GM23338 (cell line): ENCODE measurements around the gene SIX5. TPM values are rescaled to one million over a fixed set of nuclear protein-coding genes. Genes with fewer than 3 reads are reported as not detected.

Source experiments
- ATAC-seq: fragments of 200-7000 bp; cut with Tn5 transposase; 3 replicates; pipeline ENCODE4 v1.9.1; 2020
- DNase-seq: peaks from one replicate; pipeline ENCODE4 v3.0.0-alpha.2; 2015; ENCODE audit warnings: low spot score
- H2AFZ ChIP-seq: fragments of 200-600 bp; sonication (generic); 2 replicates; pipeline ENCODE4 v1.8.0; 2016; ENCODE audit warnings: antibody characterized with exemption, mild to moderate bottlenecking, moderate library complexity
- H3F3A ChIP-seq: fragments of 200-600 bp; sonication (generic); replicated peaks from 2 replicates; pipeline ENCODE4 v1.8.0; 2017; ENCODE audit warnings: antibody characterized with exemption, mixed run types, low read depth
- H3K27ac ChIP-seq: fragments of 200-600 bp; sonication (generic); 2 replicates; pipeline ENCODE4 v1.6.1; 2016; ENCODE audit warnings: low read depth
- H3K27me3 ChIP-seq: fragments of 200-600 bp; sonication (generic); 2 replicates; pipeline ENCODE4 v1.8.0; 2016; ENCODE audit warnings: mild to moderate bottlenecking, mixed run types, moderate library complexity; ENCODE audit not compliant: insufficient read depth
- H3K36me3 ChIP-seq: fragments of 200-600 bp; sonication (generic); 2 replicates; pipeline ENCODE4 v1.8.0; 2016; ENCODE audit warnings: mild to moderate bottlenecking; ENCODE audit not compliant: insufficient read depth
- H3K4me1 ChIP-seq: fragments of 200-600 bp; sonication (generic); 2 replicates; pipeline ENCODE4 v1.8.0; 2016; ENCODE audit warnings: mild to moderate bottlenecking, moderate library complexity; ENCODE audit not compliant: insufficient read depth
- H3K4me2 ChIP-seq: fragments of 200-600 bp; sonication (generic); 2 replicates; pipeline ENCODE4 v1.7.1; 2017; ENCODE audit warnings: mixed run types
- H3K4me3 ChIP-seq: fragments of 200-600 bp; sonication (generic); 2 replicates; pipeline ENCODE4 v1.6.1; 2016; ENCODE audit warnings: mixed run types
- H3K79me2 ChIP-seq: fragments of 200-600 bp; sonication (generic); replicated peaks from 2 replicates; pipeline ENCODE4 v1.8.0; 2017; ENCODE audit warnings: mild to moderate bottlenecking; ENCODE audit not compliant: insufficient read depth
- H3K9me2 ChIP-seq: fragments of 200-600 bp; sonication (generic); 2 replicates; pipeline ENCODE4 v1.8.0; 2017; ENCODE audit not compliant: insufficient read depth
- H4K20me1 ChIP-seq: fragments of 200-600 bp; sonication (generic); replicated peaks from 2 replicates; pipeline ENCODE4 v1.8.0; 2017; ENCODE audit warnings: mild to moderate bottlenecking; ENCODE audit not compliant: insufficient read depth
- H3K27ac Mint-ChIP-seq: 2 replicates; pipeline ENCODE4 v1.8.0; 2020; ENCODE audit warnings: inconsistent platforms, mild to moderate bottlenecking, moderate library complexity, mixed read lengths
- H3K27me3 Mint-ChIP-seq: 3 replicates; pipeline ENCODE4 v1.8.0; 2022; ENCODE audit warnings: low read depth, mild to moderate bottlenecking, moderate library complexity, mixed read lengths, inconsistent platforms; ENCODE audit not compliant: insufficient read depth, poor library complexity
- H3K36me3 Mint-ChIP-seq: 3 replicates; pipeline ENCODE4 v1.8.0; 2021; ENCODE audit warnings: low read depth, mild to moderate bottlenecking, inconsistent platforms, moderate library complexity, mixed read lengths
- H3K4me1 Mint-ChIP-seq: 3 replicates; pipeline ENCODE4 v1.8.0; 2020; ENCODE audit warnings: mild to moderate bottlenecking, inconsistent platforms, mixed read lengths
- H3K4me3 Mint-ChIP-seq: 3 replicates; pipeline ENCODE4 v1.8.0; 2021; ENCODE audit warnings: moderate library complexity, mild to moderate bottlenecking, inconsistent platforms, mixed read lengths
- H3K9me3 Mint-ChIP-seq: 3 replicates; pipeline ENCODE4 v1.8.0; 2020; ENCODE audit warnings: moderate library complexity, mild to moderate bottlenecking, inconsistent platforms, mixed read lengths
- CREB1 ChIP-seq: fragments of 250-450 bp; sonication (Bioruptor Pico); IDR thresholded peaks from 2 replicates; pipeline ENCODE4 v1.5.0; 2020; ENCODE audit warnings: low read depth, mild to moderate bottlenecking, moderate library complexity
- EZH2 ChIP-seq: fragments of 200-600 bp; sonication (generic); IDR thresholded peaks from one replicate; pipeline ENCODE4 v1.8.0; 2017; ENCODE audit warnings: antibody characterized with exemption, mild to moderate bottlenecking, low read depth; ENCODE audit not compliant: unreplicated experiment
- EZH2phosphoT487 ChIP-seq: fragments of 200-600 bp; sonication (generic); IDR thresholded peaks from one replicate; pipeline ENCODE4 v1.8.1; 2018; ENCODE audit warnings: antibody characterized with exemption; ENCODE audit not compliant: unreplicated experiment
- JUNB ChIP-seq: IDR thresholded peaks from one replicate; pipeline ENCODE4 v1.6.1; 2016; ENCODE audit warnings: antibody characterized with exemption; ENCODE audit not compliant: unreplicated experiment
- NANOG ChIP-seq: IDR thresholded peaks from 2 replicates; pipeline ENCODE4 v1.6.1; 2016; ENCODE audit warnings: antibody characterized with exemption, borderline replicate concordance
- POLR2AphosphoS5 ChIP-seq: IDR thresholded peaks from 2 replicates; pipeline ENCODE4 v1.6.1; 2016; ENCODE audit warnings: antibody characterized with exemption, low read depth
- STAT1 ChIP-seq: IDR thresholded peaks from one replicate; pipeline ENCODE4 v1.6.1; 2016; ENCODE audit warnings: antibody characterized with exemption; ENCODE audit not compliant: unreplicated experiment
- ZNF114 ChIP-seq: fragments of 250-450 bp; sonication (Bioruptor Pico); IDR thresholded peaks from 2 replicates; pipeline ENCODE4 v1.5.0; 2020; ENCODE audit warnings: mild to moderate bottlenecking, moderate library complexity
- ZNF331 ChIP-seq: fragments of 250-450 bp; sonication (Bioruptor Pico); IDR thresholded peaks from 2 replicates; pipeline ENCODE4 v1.5.0; 2020; ENCODE audit warnings: low read depth, mild to moderate bottlenecking, moderate library complexity
- polyA plus RNA-seq: library from polyadenylated mRNA; unstranded; fragments of >200 nt; fragmentation: Nextera tagmentation; extraction: Ambion mirVana; gene quantifications from 2 replicates; pipeline ENCODE4 v1.2.1, GENCODE V29; 2016
- total RNA-seq: library from RNA; depleted of rRNA; stranded (reverse); fragments of >200 nt; shearing (Covaris generic); gene quantifications from 2 replicates; pipeline ENCODE4 v1.2.3, GENCODE V29; 2014
- TF ChIP-seq, protein P1 (sequence below): fragments of 250-450 bp; sonication (Bioruptor Pico); IDR thresholded peaks from 2 replicates; pipeline ENCODE4 v1.5.0; 2020; ENCODE audit warnings: mild to moderate bottlenecking, moderate library complexity

SIX5 gene
- total and polyA plus RNA-seq, 2 experiments from 2014 or later: 10.1 to 22.6 TPM

DNA sequence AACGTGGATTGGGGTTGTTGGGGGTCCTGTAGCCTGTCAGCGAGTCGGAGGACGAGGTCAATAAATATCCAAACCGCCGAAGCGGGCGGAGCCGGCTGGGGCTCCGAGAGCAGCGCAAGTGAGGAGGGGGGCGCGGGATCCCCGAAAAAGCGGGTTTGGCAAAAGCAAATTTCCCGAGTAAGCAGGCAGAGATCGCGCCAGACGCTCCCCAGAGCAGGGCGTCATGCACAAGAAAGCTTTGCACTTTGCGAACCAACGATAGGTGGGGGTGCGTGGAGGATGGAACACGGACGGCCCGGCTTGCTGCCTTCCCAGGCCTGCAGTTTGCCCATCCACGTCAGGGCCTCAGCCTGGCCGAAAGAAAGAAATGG is 754 bp upstream of the SIX5 start:
- H3K36me3 ChIP-seq: 0 out of 2 replicates have a peak, but pooled peaks cover 3% of the 10 kb centered on the region
- no peaks in the 10 kb centered on the region for H3K79me2 ChIP-seq
- peaks cover 26% of the 10 kb centered on the region for H3K4me1 ChIP-seq
- peak; percentile 44 for DNase-seq
- H3F3A ChIP-seq: peaks cover 25% of the 10 kb centered on the region
- TF ChIP-seq EZH2phosphoT487 (no peak), EZH2 (no peak), CREB1 (CRISPR knock-in tag) (no peak), NANOG (no peak), ZNF331 (CRISPR knock-in tag) (no peak)
- peak overlapping the region; percentile 76 for H3K4me3 ChIP-seq
- peaks cover 20% of the 10 kb centered on the region for H3K36me3 Mint-ChIP-seq
- H3K9me2 ChIP-seq: no peaks in the 10 kb centered on the region
- peak overlapping the region; percentile 99 for H3K4me2 ChIP-seq
- no peaks in the 10 kb centered on the region for H3K27me3 ChIP-seq
- H4K20me1 ChIP-seq: peaks cover 3% of the 10 kb centered on the region; the same call in 1 of the 2 replicates
- no peak overlapping the region for H2AFZ ChIP-seq
- no peaks in the 10 kb centered on the region for H3K9me3 Mint-ChIP-seq
- ATAC-seq: no peak
- peaks cover 34% of the 10 kb centered on the region for H3K27me3 Mint-ChIP-seq
- H3K4me1 Mint-ChIP-seq: peaks cover 23% of the 10 kb centered on the region
- H3K4me3 Mint-ChIP-seq: peak overlapping the region; percentile 91
- H3K27ac ChIP-seq: peak overlapping the region; percentile 97
- peak overlapping the region; percentile 99 for H3K27ac Mint-ChIP-seq

DNA sequence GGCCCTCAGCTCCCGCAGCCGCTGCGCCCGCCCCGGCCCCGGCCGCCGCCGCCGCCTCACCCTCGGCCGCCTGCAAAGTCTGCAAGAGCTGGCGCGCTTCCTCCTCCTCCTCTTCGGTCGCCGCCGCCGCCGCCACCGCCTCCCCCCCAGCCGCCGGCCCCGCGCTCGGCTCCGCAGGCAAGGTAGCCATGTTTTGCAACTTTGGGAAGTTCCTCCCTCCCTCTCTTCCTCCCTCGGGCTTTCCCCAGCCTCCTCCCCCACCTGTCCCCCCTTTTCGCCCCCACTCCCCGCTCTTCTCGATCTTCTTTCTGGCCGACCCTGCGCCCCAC is 433 bp downstream of the SIX5 start:
- Histone ChIP-seq H3K27ac (peak overlapping the region; percentile 100), H4K20me1 (no peaks in the 10 kb centered on the region; the same call in 1 of the 2 replicates), H3K36me3 (0 out of 2 replicates have a peak, but pooled peaks cover 2% of the 10 kb centered on the region), H2AFZ (no peak overlapping the region), H3K4me3 (peak overlapping the region; percentile 83), H3K27me3 (no peaks in the 10 kb centered on the region), H3K4me2 (peak overlapping the region; percentile 94), H3K79me2 (no peaks in the 10 kb centered on the region), H3K9me2 (no peaks in the 10 kb centered on the region), H3K4me1 (peaks cover 37% of the 10 kb centered on the region), H3F3A (peaks cover 24% of the 10 kb centered on the region)
- H3K27ac Mint-ChIP-seq: peak overlapping the region; percentile 99
- TF ChIP-seq ZNF114 (CRISPR knock-in tag) (no peak), JUNB (no peak), EZH2 (no peak), POLR2AphosphoS5 (no peak), STAT1 (no peak), NANOG (no peak)
- TF ChIP-seq, protein P1, sequence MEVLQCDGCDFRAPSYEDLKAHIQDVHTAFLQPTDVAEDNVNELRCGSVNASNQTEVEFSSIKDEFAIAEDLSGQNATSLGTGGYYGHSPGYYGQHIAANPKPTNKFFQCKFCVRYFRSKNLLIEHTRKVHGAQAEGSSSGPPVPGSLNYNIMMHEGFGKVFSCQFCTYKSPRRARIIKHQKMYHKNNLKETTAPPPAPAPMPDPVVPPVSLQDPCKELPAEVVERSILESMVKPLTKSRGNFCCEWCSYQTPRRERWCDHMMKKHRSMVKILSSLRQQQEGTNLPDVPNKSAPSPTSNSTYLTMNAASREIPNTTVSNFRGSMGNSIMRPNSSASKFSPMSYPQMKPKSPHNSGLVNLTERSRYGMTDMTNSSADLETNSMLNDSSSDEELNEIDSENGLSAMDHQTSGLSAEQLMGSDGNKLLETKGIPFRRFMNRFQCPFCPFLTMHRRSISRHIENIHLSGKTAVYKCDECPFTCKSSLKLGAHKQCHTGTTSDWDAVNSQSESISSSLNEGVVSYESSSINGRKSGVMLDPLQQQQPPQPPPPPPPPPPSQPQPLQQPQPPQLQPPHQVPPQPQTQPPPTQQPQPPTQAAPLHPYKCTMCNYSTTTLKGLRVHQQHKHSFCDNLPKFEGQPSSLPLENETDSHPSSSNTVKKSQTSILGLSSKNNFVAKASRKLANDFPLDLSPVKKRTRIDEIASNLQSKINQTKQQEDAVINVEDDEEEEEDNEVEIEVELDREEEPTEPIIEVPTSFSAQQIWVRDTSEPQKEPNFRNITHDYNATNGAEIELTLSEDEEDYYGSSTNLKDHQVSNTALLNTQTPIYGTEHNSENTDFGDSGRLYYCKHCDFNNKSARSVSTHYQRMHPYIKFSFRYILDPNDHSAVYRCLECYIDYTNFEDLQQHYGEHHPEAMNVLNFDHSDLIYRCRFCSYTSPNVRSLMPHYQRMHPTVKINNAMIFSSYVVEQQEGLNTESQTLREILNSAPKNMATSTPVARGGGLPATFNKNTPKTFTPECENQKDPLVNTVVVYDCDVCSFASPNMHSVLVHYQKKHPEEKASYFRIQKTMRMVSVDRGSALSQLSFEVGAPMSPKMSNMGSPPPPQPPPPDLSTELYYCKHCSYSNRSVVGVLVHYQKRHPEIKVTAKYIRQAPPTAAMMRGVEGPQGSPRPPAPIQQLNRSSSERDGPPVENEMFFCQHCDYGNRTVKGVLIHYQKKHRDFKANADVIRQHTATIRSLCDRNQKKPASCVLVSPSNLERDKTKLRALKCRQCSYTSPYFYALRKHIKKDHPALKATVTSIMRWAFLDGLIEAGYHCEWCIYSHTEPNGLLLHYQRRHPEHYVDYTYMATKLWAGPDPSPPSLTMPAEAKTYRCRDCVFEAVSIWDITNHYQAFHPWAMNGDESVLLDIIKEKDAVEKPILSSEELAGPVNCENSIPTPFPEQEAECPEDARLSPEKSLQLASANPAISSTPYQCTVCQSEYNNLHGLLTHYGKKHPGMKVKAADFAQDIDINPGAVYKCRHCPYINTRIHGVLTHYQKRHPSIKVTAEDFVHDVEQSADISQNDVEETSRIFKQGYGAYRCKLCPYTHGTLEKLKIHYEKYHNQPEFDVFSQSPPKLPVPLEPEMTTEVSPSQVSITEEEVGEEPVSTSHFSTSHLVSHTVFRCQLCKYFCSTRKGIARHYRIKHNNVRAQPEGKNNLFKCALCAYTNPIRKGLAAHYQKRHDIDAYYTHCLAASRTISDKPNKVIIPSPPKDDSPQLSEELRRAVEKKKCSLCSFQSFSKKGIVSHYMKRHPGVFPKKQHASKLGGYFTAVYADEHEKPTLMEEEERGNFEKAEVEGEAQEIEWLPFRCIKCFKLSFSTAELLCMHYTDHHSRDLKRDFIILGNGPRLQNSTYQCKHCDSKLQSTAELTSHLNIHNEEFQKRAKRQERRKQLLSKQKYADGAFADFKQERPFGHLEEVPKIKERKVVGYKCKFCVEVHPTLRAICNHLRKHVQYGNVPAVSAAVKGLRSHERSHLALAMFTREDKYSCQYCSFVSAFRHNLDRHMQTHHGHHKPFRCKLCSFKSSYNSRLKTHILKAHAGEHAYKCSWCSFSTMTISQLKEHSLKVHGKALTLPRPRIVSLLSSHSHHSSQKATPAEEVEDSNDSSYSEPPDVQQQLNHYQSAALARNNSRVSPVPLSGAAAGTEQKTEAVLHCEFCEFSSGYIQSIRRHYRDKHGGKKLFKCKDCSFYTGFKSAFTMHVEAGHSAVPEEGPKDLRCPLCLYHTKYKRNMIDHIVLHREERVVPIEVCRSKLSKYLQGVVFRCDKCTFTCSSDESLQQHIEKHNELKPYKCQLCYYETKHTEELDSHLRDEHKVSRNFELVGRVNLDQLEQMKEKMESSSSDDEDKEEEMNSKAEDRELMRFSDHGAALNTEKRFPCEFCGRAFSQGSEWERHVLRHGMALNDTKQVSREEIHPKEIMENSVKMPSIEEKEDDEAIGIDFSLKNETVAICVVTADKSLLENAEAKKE: no peak
- peak overlapping the region; percentile 91 for H3K4me3 Mint-ChIP-seq
- peaks cover 33% of the 10 kb centered on the region for H3K27me3 Mint-ChIP-seq
- peaks cover 15% of the 10 kb centered on the region for H3K36me3 Mint-ChIP-seq
- H3K4me1 Mint-ChIP-seq: peaks cover 30% of the 10 kb centered on the region
- no peaks in the 10 kb centered on the region for H3K9me3 Mint-ChIP-seq
- DNase-seq (peak; percentile 51), ATAC-seq (no peak)
